ENCODE measurements around the gene PDS5A.

- TF ChIP-seq ZNF800 (CRISPR knock-in tag; IDR thresholded peaks at IDR 0.05) (no peak), ZNF512 (CRISPR knock-in tag; IDR thresholded peaks at IDR 0.05) (no peak), ZNF564 (CRISPR knock-in tag; IDR thresholded peaks at IDR 0.05) (no peak), RFX5 (IDR thresholded peaks at IDR 0.05; ENCODE audit: low read depth, low read length) (no peak), ZZZ3 (CRISPR knock-in tag; IDR thresholded peaks at IDR 0.05; ENCODE audit: borderline replicate concordance) (no peak), GABPB1 (CRISPR knock-in tag; IDR thresholded peaks at IDR 0.05) (no peak), SP1 (IDR thresholded peaks at IDR 0.05) (no peak), SP1 (CRISPR knock-in tag; IDR thresholded peaks at IDR 0.05) (no peak), NFIC (IDR thresholded peaks at IDR 0.05; ENCODE audit: low read length) (no peak), ZNF484 (CRISPR knock-in tag; IDR thresholded peaks at IDR 0.05; ENCODE audit: borderline replicate concordance, low read depth) (no peak)
These were observed 192.6 kb downstream of the PDS5A start for GRCh38 chr4:39785083-39785482.

Data from HepG2 (cell line).